Measurements from ENCODE around the gene SCARB1.

Gene SCARB1

DNA sequence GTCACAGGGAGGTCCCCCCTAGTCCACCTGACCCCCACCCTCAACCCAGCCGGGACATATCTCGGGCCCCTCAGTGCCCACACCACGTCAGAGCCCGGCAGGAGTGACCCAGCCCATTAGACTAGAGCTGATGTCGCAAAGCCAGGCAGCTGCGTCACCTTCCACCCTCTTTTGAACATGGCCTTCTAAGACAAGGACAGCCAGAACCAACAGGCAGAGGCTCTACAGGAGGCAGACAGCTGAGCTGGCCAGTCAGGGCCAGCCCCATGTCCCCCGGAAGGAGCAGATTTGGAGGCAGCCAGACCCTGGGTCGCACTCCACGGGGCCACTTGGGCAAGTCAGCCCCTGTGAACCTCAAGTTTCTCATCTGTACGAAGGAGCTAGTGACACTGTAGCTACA, 44.1 kb downstream of the SCARB1 start:
- DNase-seq: no peak

DNA sequence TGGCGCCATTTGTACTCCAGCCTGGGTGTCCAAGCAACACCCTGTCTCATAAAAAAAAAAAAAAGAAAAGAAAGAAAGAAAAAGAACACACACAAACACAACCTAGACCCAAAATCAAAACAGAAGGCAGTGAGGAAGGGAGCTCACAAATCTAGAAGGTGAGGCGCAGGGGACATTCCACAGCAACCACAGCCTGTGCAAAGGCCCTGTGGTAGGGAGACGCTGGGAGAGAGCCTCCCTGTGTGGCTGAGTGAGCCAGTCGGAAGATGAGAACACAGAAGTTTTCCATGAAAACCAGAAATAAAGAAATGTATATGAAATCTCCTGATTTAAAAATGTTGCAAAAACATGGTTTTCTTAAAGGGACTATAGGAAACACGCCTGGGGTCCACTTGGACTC, 44.6 kb downstream of the SCARB1 start:
- no peak for DNase-seq

DNA sequence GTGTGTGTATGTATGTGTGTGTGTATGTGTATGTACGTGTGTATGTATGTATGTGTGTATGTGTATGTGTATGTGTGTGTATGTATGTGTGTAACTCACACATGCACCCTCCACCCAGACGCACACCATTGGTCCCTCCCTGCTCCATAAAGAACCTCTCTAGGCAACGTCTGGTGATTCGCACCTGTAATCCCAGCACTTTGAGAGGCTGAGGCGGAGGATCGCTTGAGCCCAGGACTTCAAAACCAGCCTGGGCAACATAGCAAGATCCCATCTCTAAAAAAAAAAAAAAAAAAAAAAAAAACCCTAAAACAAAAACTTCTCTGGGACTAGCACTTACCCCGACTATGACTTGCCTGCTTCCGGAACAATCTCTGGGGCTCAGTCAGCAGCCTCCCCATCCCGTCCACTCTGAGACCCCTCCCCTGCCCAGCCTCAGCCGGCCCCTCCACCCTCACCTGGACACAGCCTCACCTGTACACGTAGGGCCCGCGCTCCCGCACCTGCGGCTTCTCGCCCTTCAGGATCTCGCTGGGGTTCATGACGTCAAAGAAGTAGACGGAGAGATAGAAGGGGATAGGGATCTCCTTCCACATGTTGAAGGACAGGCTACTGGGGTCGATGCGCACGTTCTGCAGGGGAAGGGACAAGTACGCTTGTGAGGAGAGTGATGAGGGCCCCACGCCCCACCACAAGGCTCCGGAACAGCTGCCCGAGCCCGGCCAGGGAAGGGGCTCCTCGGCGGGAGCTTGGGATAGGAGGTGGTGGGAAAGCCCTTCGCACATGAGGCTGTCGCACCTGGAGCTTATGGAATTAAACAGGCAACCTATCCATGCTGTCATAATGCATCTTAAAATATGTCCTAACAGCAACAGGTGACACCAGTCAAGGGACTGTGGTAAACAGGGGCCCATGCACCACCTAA, 46.3 kb downstream of the SCARB1 start:
- no peak for DNase-seq

DNA sequence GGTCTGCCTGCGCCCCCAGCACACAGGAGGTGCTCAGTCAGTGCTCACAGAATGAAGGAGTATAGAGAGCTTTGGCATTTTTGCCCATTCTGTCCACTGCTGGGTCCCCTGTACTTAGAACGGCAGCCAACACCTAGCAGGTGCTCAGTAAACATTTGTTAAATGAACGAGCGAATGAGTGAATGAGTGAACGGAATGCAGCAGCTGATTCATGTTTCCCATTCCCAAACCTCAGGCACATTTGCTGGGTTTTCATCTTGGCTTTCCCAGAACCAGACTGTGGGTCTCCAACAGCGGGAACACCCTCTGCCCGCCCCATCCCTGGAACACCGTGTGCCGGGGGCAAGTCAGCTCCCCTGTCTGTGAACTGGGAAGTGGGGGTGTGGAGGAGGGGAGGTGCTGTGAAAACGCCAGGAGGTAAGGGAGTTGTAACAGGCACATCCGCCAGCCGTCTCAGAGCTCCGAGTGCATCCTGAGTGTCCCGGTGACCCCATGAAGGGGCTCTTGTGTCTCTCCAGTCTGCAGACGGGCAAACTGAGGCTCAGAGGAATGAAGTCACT, 47.3 kb downstream of the SCARB1 start:
- DNase-seq: no peak

DNA sequence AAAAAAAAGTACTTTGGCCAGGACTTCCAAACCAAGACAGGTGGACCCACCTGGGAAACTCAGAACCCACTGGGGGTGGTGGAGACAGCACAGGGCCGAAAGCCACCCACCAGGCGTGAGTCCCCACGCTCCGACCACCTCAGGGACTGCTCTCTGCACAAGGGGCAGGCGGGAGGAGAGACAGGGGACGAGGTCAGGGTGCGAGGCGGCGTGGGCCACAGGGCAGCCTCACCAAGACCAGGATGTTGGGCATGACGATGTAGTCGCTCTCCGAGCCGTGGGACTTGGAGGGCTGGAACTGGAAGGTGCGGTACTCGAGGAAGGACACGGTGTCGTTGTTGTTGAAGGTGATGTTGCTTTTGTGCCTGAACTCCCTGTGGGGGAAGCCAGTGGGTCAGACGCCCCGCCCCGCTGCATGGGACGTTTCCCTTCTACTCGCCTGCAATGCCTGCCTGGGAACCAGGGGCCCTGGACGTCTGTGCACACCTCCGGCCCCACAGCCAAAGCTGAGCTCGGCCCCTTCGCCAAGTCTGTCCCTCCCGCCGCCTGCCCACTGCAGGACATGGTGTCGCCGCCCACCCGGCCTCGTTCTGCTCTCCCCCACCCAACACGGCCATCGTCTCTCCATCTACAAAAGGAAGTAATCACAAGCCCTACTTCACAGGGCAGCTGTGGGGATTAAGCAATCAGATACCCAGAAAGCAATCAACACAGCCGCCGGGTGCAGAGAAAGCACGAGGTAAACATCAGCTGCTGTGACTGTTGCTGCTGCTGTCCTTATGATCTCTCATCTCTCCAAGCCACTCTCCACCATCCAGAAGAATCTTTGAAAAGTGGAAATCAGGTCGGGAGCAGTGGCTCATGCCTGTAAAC, 48.7 kb downstream of the SCARB1 start:
- DNase-seq: no peak

DNA sequence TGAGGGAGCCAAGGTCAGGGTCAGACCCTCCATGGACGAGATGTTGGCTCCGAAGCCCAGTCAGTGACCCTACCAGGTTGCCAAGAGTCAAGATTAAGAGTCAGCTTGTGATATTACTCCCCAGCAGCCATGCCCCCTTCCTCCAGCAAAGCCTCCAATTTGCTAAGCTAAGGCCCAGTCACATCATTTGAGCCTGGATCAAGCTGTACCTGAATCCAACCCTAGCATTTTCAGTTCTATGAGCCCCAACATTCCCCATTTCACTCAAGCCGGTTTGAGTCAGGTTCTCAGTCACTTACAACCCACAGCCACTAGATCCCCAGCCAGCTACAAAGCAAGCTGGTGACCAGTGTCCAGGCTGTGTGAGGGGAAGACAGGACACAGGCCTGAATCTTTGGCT, 49.9 kb downstream of the SCARB1 start:
- DNase-seq: no peak

DNA sequence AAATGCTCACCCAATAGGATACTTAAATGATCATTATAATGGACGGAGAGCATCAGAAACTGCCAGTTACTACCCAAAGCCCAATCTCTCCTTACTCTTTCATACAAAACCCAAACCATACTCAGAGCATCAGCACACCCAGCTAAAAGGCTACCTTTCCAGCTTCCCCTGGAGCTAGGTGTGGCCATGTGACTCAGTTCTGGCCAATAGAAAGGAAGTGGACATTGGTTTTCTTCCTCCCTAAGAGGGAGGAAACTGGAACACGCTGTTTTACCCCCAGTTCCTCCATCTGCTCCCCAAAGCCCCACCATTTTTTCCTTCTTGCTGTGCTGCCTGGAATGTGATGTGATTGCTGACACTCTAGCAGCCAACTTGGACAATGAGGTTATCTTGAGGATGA, 50.7 kb downstream of the SCARB1 start:
- DNase-seq: no peak

DNA sequence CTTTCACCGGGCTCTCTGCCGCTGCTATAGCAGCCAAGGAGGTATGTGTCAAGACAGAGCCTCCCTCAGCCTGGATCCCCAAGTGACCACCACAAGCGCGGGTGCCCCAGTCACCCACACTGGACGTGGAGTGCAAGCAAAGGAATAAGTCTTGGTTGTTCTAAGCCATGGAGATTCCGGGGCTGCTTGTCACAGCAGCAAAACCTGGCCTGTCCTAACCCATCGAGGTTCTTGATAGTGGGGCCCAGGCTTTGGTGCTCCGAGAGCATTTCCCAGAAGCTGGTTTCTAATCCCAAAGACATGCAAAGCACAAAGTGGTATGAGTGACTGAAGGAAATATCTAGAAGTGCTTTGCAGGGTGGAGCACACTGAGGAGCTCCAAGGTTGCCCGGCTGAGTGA, 51.3 kb downstream of the SCARB1 start:
- no peak for DNase-seq

DNA sequence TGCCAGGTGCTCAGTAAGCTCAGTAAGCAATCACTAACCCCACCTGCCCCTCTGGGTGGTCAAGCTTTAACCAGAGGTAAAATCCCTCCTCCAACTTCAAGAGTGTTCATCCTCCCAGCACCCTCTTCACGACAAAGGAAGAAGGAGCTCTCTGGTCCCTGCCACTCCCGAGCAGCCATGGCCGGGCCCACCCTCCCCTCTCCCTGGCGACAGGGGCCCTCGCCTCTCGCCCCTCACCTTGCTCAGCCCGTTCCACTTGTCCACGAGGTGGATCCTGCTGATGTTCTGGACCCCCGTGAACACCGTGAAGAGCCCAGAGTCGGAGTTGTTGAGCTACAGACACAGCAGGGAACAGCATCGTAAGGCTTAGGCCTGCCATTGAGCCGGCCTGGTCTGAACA, 52.0 kb downstream of the SCARB1 start:
- no peak for DNase-seq

DNA sequence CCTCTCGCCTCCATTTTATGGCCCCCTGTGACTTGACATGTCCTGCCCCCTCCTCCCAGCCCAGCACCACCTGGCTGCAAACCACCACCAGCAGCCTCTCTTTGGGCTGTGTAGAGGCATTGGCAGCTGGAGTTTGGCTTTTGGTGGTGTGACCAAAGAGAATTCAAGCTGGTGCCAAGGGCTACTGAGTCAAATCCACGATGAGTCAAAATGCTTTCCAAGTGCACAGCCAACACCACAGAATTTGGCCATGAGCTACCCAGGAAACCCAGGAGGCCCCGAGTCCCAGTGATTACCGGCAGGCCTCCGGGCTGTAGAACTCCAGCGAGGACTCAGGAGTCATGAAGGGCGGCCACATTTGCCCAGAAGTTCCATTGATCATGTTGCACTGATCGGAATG, 53.8 kb downstream of the SCARB1 start:
- DNase-seq: no peak

DNA sequence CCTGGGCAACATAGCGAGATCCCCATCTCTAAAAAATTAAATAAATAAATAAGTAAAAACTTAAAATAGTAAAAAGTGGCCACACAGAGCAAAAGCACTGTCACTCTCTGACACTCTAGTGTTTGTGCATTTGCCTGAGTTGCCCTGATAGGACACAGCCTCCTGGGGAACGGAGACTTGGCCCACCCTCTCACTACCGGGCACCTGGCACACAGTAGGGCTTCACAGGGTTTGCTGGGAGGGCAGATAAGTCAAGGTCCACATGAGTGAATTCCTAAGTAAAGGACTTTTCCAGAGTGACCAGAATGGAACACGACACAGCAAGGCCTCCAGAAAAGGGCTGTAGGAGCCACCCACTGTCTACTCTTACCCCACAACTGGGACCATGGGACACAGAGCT, 54.3 kb downstream of the SCARB1 start:
- DNase-seq: no peak

DNA sequence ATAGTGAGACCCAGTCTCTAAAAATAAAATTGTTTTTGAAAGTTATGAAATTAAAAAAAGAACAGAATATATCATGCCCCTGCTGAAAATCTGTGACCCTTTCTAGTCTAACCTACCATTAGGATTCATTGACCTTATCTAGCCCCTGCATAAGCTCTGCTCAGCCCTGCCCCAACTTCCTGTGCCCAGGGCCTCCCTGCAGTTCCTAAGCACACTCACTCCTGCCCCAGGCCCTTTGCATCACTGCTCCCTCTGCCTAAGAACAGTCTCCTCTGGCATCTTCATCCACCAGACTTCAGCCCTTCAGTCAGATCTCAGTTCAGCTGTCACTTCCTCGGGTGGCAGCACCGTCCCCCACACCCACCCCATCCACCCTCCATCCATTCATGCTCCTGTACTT, 55.4 kb downstream of the SCARB1 start:
- no peak for DNase-seq

DNA sequence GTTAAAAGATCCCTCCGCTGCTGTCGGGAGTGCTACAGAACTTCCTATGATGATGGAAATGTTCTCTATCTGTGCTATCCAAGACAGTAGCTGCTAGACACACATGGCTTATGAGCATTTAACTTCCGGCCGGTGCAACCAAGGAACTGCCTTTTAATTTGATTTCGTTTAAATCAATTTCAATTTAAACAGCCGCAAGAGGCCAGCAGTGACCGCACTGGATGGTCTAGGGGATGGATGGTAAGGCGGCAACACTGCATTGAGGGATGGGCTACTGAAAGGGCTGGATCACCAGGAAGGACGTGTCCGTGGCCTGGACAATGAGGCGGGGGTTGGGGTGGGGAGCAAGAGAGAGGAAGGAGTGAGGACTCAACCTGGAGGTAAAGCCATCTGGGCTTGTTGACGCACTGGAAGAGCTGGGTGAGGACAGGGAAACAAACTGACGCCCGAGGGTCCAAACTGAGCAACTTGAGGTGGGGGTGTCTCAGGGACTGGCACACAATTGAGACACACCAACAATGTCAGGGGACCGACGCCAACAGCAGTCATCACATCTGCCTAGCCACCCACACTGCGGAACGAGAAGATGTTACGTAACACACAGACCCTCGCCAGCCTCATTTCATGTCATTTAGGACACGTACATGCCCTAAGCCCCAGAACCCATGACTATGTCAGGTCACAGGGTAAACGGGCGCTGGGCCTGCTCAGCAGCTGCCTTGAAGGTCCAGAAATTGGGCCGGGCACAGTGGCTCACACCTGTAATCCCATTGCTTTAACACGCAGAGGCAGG, 57.6 kb downstream of the SCARB1 start:
- no peak for DNase-seq

DNA sequence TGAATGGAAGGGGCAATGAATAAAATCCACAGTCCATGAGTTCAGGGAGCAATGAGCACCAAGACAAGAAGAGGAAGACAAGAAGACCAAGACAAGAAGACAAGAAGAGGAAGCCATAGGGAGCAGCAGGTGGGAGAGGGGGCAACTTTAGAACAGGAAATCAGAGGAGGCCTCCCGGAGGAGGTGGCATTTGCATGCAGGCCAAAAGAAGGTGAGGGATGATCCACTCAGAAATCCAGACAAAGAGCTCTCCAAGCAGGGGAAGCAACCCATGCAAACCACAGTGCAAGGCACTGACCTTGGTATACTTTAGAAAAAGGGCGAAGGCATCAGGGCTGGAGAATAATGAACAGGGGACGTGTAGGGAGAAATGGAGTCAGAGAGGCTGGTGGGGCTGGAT, 58.6 kb downstream of the SCARB1 start:
- no peak for DNase-seq

DNA sequence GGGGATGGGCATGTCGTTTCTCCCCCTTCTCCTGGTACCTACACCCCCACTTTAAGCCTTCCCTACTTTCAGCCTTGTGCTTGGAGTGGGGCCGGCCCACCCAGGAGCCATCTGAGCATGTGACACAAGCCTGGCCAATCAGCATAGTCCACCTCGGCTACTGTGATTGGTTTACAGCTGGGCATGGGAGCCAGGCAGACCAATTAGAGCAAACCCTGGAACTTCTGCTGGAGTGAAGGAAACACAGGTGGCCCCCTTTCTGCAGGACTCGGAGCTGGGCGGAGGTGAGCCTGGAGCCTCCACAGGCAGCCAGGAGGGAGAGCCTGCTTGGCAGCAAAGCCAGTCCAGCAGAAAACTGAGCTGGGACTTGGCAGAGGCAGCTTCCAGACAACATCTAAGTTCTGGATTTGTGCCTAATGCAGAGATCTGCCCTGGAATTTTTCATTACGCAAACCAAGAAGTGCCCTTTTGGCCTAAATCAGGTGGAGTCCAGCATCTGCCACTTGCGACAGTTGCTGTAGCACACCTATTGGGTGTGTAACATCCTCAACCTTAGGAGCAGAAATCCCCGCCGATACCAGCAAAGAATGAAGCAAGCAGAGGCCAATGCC, 59.5 kb downstream of the SCARB1 start:
- no peak for DNase-seq

DNA sequence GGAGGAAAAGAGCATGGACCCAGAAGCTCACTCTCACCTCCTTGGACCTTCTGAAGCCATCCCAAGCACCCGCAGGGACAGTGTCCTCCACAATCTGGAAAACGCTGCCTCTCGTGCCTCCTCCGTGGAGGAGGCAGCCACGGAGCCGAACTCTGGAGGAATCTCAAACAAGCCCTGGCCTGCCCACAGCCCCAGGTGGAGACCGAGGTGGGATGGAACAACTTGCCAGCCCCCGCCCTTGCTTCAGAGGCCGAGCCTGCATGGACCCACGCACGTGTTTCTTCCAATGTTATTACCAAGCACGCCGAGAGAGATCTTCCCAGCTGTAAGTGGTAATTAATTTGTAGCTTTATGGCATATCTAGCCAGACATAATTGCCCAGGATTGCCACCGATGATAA, 61.3 kb downstream of the SCARB1 start:
- DNase-seq: no peak

DNA sequence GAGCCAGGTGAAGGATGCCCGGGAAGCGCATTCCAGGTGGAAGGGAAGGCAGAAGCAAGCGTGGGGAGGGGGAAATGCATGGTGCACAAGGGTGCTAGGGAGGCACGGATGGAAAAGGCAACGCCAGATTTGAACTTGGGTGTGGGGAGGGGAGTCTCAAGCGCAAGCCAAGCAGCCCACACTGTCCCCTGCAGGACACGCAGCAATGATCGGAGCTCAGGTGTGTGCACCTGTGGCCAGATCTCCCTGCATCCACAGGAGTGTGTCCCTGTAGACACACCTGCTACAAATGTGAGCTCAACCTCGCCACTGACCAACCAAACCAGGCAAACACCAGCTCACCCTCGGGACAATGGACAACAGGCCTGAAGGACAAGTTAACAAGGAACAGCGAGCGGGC, 63.2 kb downstream of the SCARB1 start:
- no peak for DNase-seq

DNA sequence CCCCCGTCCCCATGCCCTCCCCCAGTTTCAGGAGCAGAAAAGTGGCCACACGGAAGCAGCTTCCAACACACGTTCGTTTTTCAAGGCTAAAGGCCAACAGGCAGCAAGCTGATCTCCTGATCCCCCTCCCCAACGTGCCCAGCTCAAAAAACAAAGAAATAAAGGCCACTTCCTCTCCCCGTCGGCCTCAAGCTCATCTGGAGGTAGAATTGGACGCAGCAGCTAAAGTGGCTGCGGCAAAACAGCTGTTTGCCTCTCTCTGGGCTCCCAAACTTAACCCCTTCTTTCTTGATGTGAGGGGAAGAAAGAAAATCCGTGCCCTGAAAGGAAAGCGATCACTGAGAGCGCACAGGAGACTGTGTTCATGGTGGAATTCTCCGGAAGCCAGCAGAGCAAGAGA, 66.3 kb downstream of the SCARB1 start:
- DNase-seq: no peak

DNA sequence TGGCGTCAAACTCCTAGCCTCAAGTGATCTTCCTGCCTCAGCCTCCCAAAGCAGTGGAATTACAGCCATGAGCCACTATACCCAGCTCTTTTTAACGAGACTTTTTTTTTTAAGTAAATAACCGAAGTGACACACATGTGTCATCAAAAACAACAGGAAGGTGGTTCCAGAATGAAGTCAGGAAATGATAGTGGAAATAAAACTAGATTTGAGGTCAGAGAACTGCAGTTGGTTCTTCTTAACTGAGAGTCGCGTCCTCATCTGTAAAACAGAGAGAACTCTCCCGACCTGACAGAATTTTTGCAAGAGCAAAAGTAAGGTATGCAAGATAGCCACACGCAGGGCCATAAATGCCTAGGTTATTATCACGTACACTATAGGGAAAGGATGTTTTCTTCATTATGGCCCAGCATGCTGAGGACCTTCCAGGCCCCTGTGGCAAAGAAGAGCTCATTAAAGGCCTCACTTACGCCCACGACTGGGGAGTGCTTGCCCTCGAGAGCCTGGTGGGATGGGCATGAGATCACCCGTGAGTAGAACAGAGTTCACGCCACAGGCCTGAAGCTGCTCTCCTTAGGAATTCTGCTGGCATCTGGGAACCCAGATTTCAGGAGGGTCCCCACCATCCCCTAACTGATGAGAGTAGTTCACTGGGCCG, 67.2 kb downstream of the SCARB1 start:
- no peak for DNase-seq

DNA sequence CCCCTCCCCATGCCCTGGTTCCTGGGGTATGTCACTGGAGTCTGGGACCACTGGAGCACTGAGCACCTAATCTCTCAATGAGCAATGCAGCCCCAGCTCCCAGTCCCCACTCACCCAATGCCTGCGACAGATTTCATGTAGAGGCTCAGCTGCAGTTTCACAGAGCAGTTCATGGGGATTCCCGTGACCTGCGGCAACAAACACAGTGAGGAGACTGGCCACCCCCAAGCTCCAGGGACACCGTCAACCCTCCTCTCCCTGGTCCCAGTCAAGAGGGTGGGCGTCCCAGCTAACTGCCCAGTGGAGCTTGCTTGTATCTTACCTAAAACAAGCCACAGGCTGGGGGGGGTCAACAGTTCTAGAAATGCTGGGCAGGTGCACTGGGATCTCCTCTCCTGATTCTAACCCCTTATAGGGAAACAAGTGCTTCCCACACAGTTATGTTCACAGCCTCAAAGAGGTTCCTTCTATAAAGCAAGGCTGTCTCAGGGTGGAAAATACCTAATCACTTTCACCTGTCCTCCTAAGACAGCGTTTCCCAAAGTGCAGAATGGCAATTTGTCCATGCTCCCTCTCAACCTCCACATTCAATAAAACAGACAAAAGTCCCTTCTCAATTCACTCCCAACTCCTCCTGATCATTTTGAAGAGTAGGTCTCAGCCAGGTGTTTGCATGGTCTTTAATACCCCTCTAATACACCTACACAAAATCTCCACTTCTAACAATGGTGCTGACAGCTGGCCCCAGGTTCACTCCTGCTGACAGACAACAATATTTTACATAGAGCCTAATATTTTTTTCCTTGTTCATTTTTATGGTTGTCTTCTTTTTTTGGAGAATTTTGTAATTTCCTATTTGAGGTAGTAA, 68.3 kb downstream of the SCARB1 start:
- no peak for DNase-seq

DNA sequence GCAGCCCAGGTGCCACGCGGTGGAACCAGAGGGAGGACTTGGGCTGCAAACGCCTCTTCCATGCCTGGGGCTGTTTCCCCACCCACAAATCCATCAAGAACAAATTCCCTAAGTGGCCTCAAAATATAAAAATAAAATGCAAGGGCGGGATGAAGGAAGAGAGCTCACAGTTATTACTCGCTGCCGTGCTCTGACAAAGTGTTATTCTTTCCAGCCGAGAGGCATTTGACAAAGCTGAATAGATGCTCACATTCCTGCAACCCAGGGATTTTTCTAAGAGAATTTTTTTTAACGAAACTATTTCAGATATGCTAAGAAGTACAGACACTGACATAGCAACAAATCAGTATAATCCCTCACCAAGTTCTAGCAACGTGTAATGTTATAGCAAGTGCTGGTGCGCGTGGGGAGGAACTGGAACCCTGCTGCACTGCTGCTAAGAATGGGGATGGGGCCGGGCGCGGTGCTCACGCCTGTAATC, 70.7 kb downstream of the SCARB1 start:
- no peak for DNase-seq
